IPS DF 6.9 (cell line): Measurements from ENCODE around the gene LGALS12.
"Not testable (repeated sequence)": the region's sequence is repeated elsewhere in the genome, so short reads cannot be mapped to it uniquely, and the experiment has no call there.

Source experiments
- DNase-seq: peaks from one replicate; pipeline ENCODE4 v3.0.0-alpha.2; 2013; ENCODE audit warnings: low read depth, low spot score
- H3K27ac ChIP-seq: one replicate; pipeline ENCODE4 v1.5.1; 2013; ENCODE audit warnings: low read length, control low read depth
- H3K27me3 ChIP-seq: 2 replicates; pipeline ENCODE4 v1.6.1; 2013; ENCODE audit warnings: mild to moderate bottlenecking, low read length; ENCODE audit not compliant: control insufficient read depth, insufficient read depth
- H3K36me3 ChIP-seq: 2 replicates; pipeline ENCODE4 v1.6.1; 2013; ENCODE audit warnings: low read length; ENCODE audit not compliant: control insufficient read depth, insufficient read depth
- H3K4me1 ChIP-seq: 2 replicates; pipeline ENCODE4 v1.6.1; 2013; ENCODE audit warnings: low read length; ENCODE audit not compliant: control insufficient read depth, insufficient read depth
- H3K4me3 ChIP-seq: 2 replicates; pipeline ENCODE4 v1.5.1; 2013; ENCODE audit warnings: mild to moderate bottlenecking, low read length
- H3K9me3 ChIP-seq: 2 replicates; pipeline ENCODE4 v1.6.1; 2013; ENCODE audit warnings: low read length, inconsistent platforms; ENCODE audit not compliant: control insufficient read depth, insufficient read depth
- WGBS: extraction: QIAGEN DNeasy Blood & Tissue Kit; methylation state at CpG from one replicate; pipeline ENCODE4 v1.1.7; 2013; ENCODE audit warnings: mixed read lengths, missing lambda C conversion rate; ENCODE audit not compliant: insufficient read length, insufficient coverage; 5-methylcytosine and 5-hydroxymethylcytosine counted together

Gene LGALS12

DNA sequence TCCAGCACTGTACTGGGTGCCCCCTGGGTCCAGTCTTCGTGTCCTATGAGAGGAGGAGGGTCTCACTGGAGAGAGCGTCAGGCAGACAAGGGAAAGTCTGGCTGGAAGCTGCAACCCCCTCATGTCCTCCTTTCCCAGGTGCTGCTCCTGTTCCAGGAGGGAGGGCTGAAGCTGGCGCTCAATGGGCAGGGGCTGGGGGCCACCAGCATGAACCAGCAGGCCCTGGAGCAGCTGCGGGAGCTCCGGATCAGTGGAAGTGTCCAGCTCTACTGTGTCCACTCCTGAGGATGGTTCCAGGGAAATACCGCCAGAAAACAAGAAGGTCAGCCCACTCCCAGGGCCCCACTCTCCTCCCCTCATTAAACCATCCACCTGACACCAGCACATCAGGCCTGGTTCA lies 10.2 kb downstream of the LGALS12 start:
- Histone ChIP-seq H3K9me3 (no peaks in the 10 kb centered on the region), H3K27me3 (no peaks in the 10 kb centered on the region), H3K36me3 (no peaks in the 10 kb centered on the region), H3K27ac (no peak overlapping the region), H3K4me3 (no peak overlapping the region), H3K4me1 (no peaks in the 10 kb centered on the region)
- no CpG with 5 or more reads among the region's 6 CpGs for WGBS
- no peak for DNase-seq

DNA sequence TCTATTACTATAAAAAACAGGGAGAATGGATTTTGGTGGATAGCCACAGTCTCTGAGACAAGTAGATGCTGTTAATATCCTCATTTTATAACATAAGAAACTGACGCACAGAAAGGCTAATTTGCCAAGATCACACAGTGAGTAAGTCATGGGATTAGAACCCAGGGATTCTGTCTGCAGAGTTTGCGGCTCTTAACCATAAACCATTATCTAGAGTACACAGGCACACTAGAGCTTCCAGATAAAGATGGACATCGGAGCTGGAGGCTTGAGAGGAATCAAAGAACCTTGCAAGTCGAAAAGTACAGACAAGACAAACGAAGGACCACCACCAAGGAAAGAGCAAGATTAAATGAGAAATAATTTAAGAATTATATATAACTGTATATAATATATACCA lies 11.3 kb downstream of the LGALS12 start:
- Histone ChIP-seq H3K27ac (no peak overlapping the region), H3K4me3 (no peak overlapping the region), H3K9me3 (no peaks in the 10 kb centered on the region), H3K36me3 (no peaks in the 10 kb centered on the region), H3K4me1 (no peaks in the 10 kb centered on the region), H3K27me3 (no peaks in the 10 kb centered on the region)
- no peak for DNase-seq
- no CpG with 5 or more reads among the region's 5 CpGs for WGBS

DNA sequence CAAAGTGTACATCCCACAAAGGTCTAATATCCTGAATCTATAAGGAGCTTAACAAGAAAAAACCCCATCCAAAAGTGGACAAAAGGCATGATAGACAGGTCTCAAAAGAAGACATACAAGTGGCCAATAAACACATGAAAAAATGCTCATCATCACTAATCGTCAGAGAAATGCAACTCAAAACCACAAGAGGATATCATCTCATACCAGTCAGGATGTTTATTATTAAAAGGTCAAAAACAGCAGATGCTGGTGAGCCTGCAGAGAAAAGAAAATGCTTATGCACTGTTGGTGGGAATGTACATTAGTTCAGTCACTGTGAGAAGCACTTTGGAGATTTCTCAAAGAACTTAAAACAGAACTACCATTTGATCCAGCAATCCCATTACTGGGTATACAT lies 12.7 kb downstream of the LGALS12 start:
- WGBS = no CpG with 5 or more reads among the region's 1 CpG
- Histone ChIP-seq H3K27ac (no peak overlapping the region), H3K4me1 (no peaks in the 10 kb centered on the region), H3K27me3 (no peaks in the 10 kb centered on the region), H3K9me3 (no peaks in the 10 kb centered on the region), H3K36me3 (no peaks in the 10 kb centered on the region), H3K4me3 (no peak overlapping the region)
- DNase-seq = no peak

DNA sequence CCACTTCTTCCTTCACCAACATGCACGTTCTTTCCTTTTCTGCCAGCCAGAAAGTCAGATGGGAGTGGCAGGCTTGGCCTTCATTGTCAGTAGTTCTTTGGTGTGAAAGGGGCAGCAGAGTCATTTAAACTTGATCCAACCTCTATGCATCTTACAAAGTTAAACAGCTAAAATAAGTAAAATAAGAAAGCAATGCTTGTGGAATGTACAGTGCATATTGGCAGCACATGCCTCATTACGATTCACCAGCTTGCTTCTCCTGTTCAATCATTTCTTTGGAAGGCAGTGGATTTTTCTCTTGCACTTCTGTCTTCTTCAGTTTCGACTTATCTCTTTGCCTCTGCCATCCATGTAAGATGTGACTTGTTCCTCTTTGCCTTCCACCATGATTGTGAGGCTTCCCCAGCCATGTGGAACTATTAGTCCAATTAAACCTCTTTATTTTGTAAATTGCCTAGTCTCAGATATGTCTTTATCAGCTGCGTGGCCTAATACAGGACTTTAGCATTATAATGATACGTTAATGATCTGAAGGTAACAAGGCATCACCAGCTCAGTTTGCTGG lies 14.8 kb downstream of the LGALS12 start:
- Histone ChIP-seq H3K27me3 (no peaks in the 10 kb centered on the region), H3K27ac (no peak overlapping the region), H3K9me3 (no peaks in the 10 kb centered on the region), H3K4me3 (no peak overlapping the region), H3K4me1 (no peaks in the 10 kb centered on the region), H3K36me3 (no peaks in the 10 kb centered on the region)
- DNase-seq = no peak
- no CpG with 5 or more reads among the region's 5 CpGs for WGBS

DNA sequence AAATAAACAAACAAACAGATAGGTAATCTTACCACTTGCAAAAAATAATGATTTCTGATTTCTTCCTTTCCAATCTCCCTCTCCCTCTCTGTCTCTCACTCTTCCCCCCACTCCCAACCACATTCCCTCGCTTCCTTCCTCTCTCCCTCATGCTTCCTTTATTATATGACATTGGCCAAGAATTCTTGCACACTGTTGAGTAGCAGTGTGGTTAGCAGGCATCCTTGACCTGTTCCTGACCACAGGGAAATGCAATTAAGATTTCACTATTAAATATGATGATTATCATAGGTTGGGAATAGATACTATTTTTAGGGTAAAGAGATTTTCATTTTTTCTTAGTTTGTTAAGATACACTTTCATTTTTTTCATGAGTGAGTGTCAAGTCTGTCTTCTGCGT lies 16.0 kb downstream of the LGALS12 start:
- Histone ChIP-seq H3K4me1 (no peaks in the 10 kb centered on the region), H3K4me3 (no peak overlapping the region), H3K9me3 (no peaks in the 10 kb centered on the region), H3K27me3 (no peaks in the 10 kb centered on the region), H3K27ac (no peak overlapping the region), H3K36me3 (no peaks in the 10 kb centered on the region)
- 100% methylated on average over 1 of the region's 2 CpGs for WGBS
- DNase-seq = no peak

DNA sequence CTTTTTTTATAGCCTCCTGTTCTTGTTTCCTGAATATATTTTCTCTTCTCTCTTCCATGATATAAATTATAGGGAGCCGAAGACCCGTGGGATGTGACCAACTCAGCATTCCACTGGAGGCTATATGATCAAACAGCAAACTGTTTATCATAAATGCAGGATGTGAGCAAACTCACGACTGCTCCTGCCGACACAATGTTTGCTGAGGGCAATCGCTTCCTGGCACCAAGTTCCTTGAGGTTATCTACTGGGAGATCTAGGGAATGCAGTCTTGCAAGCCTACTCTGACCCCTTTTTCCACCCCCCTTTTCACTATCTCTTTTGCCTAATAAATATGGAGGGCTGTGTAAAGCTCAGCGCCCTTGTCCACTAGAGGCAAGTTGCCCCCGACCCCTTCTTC lies 17.3 kb downstream of the LGALS12 start:
- no peaks in the 10 kb centered on the region for H3K36me3 ChIP-seq
- no CpG with 5 or more reads among the region's 7 CpGs for WGBS
- no peaks in the 10 kb centered on the region for H3K9me3 ChIP-seq
- no peaks in the 10 kb centered on the region for H3K27me3 ChIP-seq
- H3K4me1 ChIP-seq = no peaks in the 10 kb centered on the region
- no peak for DNase-seq
- no peak overlapping the region for H3K4me3 ChIP-seq
- H3K27ac ChIP-seq = no peak overlapping the region

DNA sequence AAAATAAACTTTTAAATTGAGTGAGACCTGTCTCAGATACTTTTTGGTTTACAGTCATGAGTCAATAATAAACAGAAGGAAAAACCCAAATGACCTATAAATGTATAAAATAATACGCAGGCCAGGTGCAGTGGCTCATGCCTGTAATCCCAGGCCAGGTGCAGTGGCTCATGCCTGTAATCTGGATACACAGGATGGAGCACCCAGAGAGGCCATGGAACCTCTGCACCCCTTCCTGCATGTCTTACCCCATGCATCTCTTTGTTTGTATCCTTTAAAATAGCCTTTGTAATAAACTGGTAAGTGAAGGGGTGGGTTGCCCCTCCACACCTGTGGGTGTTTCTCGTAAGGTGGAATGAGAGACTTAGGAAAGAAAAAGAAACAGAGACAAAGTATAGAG lies 21.8 kb downstream of the LGALS12 start:
- H3K36me3 ChIP-seq = no peaks in the 10 kb centered on the region
- no peaks in the 10 kb centered on the region for H3K9me3 ChIP-seq
- H3K27me3 ChIP-seq = no peaks in the 10 kb centered on the region
- no peak overlapping the region for H3K4me3 ChIP-seq
- DNase-seq = no peak
- H3K27ac ChIP-seq = no peak overlapping the region
- no CpG with 5 or more reads among the region's 2 CpGs for WGBS
- peaks cover 3% of the 10 kb centered on the region; the same call in 1 of the 2 replicates for H3K4me1 ChIP-seq

DNA sequence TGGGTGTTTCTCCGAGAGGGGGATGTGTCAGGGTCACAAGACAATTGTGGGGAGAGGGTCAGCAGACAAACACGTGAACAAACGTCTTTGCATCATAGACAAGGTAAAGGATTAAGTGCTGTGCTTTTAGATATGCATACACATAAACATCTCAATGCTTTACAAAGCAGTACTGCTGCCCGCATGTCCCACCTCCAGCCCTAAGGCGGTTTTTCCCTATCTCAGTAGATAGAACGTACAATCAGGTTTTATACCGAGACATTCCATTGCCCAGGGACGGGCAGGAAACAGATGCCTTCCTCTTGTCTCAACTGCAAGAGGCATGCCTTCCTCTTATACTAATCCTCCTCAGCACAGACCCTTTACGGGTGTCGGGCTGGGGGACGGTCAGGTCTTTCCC lies 22.3 kb downstream of the LGALS12 start:
- H3K4me1 ChIP-seq, H3K4me3 ChIP-seq, H3K9me3 ChIP-seq, H3K27ac ChIP-seq, DNase-seq, H3K36me3 ChIP-seq, H3K27me3 ChIP-seq: not testable (repeated sequence)
- WGBS = no CpG with 5 or more reads among the region's 11 CpGs

DNA sequence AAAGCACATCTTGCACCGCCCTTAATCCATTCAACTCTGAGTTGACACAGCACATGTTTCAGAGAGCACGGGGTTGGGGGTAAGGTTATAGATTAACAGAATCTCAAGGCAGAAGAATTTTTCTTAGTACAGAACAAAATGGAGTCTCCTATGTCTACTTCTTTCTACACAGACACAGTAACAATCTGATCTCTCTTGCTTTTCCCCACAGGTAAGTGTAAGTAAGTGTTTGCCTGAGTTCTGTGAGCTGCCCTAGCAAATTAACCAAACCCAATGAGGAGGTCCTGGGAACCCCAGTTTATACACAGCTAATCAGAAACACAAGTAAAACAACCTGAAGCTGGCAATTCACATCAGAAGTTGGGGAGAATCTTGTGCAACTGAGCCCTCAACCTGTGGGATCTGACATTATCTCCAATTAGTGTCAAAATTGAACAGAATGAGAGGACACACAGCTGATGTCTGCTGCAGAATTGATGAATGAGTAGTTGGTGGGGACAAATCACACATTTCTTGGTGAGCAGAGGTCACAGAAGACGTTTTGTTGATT lies 22.9 kb downstream of the LGALS12 start:
- not testable (repeated sequence) for H3K4me1 ChIP-seq, H3K27me3 ChIP-seq, DNase-seq, H3K36me3 ChIP-seq, H3K9me3 ChIP-seq, H3K4me3 ChIP-seq
- WGBS = no CpG with 5 or more reads among the region's 3 CpGs
- peak overlapping the region; percentile 74 for H3K27ac ChIP-seq

DNA sequence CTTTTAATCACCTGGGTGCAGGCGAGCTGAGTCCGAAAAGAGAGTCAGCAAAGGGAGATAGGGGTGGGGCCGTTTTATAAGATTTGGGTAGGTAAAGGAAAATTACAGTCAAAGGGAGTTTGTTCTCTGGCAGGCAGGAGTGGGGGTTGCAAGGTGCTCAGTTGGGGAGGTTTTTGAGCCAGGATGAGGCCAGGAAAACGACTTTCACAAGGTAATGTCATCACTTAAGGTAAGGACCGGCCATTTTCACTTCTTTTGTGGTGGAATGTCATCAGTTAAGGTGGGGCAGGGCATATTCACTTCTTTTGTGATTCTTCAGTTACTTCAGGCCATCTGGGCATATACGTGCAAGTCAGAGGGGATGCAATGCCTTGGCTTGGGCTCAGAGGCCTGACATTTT lies 23.5 kb downstream of the LGALS12 start:
- not testable (repeated sequence) for H3K4me3 ChIP-seq, H3K36me3 ChIP-seq, H3K4me1 ChIP-seq, H3K27me3 ChIP-seq, H3K9me3 ChIP-seq, DNase-seq
- no CpG with 5 or more reads among the region's 6 CpGs for WGBS
- H3K27ac ChIP-seq = peak overlapping the region; percentile 74

DNA sequence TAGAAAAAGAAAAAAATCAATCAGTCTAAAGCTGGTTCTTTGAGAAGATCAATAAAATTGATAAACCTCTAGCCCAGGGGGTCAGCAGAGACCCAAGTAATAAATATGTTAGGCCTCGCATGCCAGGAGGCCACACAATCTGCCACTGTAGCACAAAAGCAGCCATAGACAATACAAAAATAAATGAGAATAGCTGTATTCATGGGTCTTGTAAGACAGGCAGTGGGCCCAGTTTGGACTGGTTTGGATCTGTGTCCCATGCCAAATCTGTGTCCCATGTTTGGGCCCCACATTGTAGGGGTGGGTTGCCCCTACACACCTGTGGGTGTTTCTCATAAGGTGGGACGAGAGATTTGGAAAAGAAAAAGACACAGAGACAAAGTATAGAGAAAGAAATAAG lies 24.1 kb downstream of the LGALS12 start:
- Histone ChIP-seq H3K4me3 (no peak overlapping the region), H3K27me3 (no peaks in the 10 kb centered on the region), H3K9me3 (no peaks in the 10 kb centered on the region), H3K36me3 (no peaks in the 10 kb centered on the region), H3K27ac (no peak overlapping the region), H3K4me1 (peaks cover 3% of the 10 kb centered on the region; the same call in 1 of the 2 replicates)
- no peak for DNase-seq
- no CpG with 5 or more reads among the region's 2 CpGs for WGBS
